SU-DHL-6 (cell line): Measurements from ENCODE around the gene HECW1.
"Not testable (repeated sequence)": the region's sequence is repeated elsewhere in the genome, so short reads cannot be mapped to it uniquely, and the experiment has no call there.

Source experiments
- H2AFZ ChIP-seq: fragments of 200-600 bp; sonication (generic); 2 replicates; pipeline ENCODE4 v1.6.1; 2014; ENCODE audit warnings: low read depth, mild to moderate bottlenecking, moderate library complexity, mixed read lengths, antibody characterized with exemption, low read length; ENCODE audit not compliant: severe bottlenecking
- H3F3A ChIP-seq: fragments of 200-600 bp; shearing (Covaris generic); 2 replicates; pipeline ENCODE4 v1.6.0; 2016; ENCODE audit warnings: antibody characterized with exemption, mild to moderate bottlenecking; ENCODE audit not compliant: insufficient read depth
- H3K27ac ChIP-seq: fragments of 200-600 bp; sonication (generic); 2 replicates; pipeline ENCODE4 v1.5.1; 2016; ENCODE audit warnings: low read depth, mild to moderate bottlenecking, low read length, moderate library complexity, mixed read lengths
- H3K27me3 ChIP-seq: fragments of 200-600 bp; sonication (generic), shearing (Covaris generic); 2 replicates; pipeline ENCODE4 v1.6.0; 2014; ENCODE audit warnings: mild to moderate bottlenecking, low read length
- H3K36me3 ChIP-seq: fragments of 200-600 bp; sonication (generic); 2 replicates; pipeline ENCODE4 v1.6.1; 2014; ENCODE audit warnings: mild to moderate bottlenecking, low read length, mixed read lengths
- H3K4me2 ChIP-seq: fragments of 300-600, 200-600 bp; shearing (Covaris generic), sonication (generic); 2 replicates; pipeline ENCODE4 v1.6.0; 2014; ENCODE audit warnings: low read length, low read depth, mild to moderate bottlenecking; ENCODE audit not compliant: poor library complexity, severe bottlenecking
- H3K4me3 ChIP-seq: fragments of 200-600 bp; sonication (generic); 2 replicates; pipeline ENCODE4 v1.5.1; 2014; ENCODE audit warnings: antibody characterized with exemption, low read length, mild to moderate bottlenecking, mixed read lengths; ENCODE audit not compliant: insufficient read depth, poor library complexity, severe bottlenecking
- H3K79me2 ChIP-seq: fragments of 200-600 bp; sonication (generic); 2 replicates; pipeline ENCODE4 v1.6.1; 2014; ENCODE audit warnings: mild to moderate bottlenecking, low read length, moderate library complexity; ENCODE audit not compliant: insufficient read depth
- H3K9ac ChIP-seq: fragments of 200-600 bp; sonication (generic); 2 replicates; pipeline ENCODE4 v1.7.0; 2014; ENCODE audit warnings: mild to moderate bottlenecking, low read length
- H3K9me2 ChIP-seq: fragments of 200-600 bp; sonication (generic); replicated peaks from 2 replicates; pipeline ENCODE4 v1.6.1; 2014; ENCODE audit warnings: low read length; ENCODE audit not compliant: insufficient read depth
- H3K9me3 ChIP-seq: fragments of 200-600 bp; sonication (generic); 2 replicates; pipeline ENCODE4 v1.6.1; 2014; ENCODE audit warnings: low read length, mixed read lengths; ENCODE audit not compliant: insufficient read depth
- H4K20me1 ChIP-seq: fragments of 200-600 bp; sonication (generic); 2 replicates; pipeline ENCODE4 v1.6.1; 2014; ENCODE audit warnings: low read depth, mild to moderate bottlenecking, antibody characterized with exemption, low read length, moderate library complexity, mixed read lengths
- EZH2phosphoT487 ChIP-seq: fragments of 200-600 bp; sonication (generic), shearing (Covaris generic); conservative IDR thresholded peaks from 2 replicates; pipeline ENCODE4 v1.6.1; 2018; ENCODE audit warnings: mild to moderate bottlenecking, antibody characterized with exemption, low read length, moderate library complexity, mixed read lengths
- TF ChIP-seq, protein P1 (sequence below): fragments of 200-600 bp; sonication (generic); IDR thresholded peaks from one replicate; pipeline ENCODE4 v1.5.1; 2017; ENCODE audit warnings: antibody characterized with exemption, mild to moderate bottlenecking, low read length, moderate library complexity; ENCODE audit not compliant: insufficient read depth, poor library complexity, severe bottlenecking

The HECW1 gene

DNA sequence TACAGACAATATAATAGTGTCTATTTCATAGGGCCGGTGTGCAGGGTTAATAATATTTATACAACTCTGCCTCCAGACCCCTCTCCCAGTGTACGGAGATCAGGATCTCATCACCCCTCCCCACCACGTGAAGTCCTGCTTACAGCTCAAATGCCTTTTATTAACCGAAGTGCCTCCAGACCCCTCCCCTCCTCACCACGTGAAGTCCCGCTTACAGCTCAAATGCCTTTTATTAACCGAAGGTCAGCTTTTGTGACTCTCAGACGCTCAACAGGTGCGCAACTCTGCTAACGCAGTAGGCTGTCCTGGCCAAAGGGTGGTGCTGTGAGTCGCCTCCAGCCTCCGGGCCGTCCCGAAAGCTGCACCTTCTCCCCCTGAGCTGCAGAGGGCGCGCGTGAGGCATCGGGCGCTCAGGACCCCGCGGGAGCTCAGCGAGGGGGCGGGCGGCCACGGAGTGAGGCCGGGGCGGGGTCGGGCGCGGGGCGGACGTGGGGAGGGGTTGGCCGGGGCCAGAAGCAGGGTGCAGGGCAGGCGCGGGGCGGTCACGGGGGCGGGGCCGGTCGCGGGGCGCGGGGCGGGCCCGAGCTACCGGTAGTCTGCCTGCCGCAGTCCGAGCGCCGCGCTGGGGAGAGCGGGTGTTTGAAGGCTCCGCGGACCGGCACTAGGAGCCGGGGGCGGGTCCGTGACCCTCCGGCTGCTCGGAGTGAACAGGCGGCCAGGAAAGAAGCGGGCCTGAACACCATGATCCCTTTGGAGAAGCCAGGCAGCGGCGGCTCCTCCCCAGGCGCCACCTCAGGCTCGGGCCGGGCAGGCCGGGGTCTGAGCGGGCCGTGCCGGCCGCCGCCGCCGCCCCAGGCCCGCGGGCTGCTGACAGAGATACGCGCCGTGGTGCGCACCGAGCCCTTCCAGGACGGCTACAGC is 470.3 kb downstream of the HECW1 start, which contains the start of gene STK17A:
STK17A (plus strand) TSS at position 606 of the 921 bp plus-strand sequence; CDS start at position 742, 136 bp downstream.
- Histone ChIP-seq H3K27me3 (no peaks in the 10 kb centered on the region), H3F3A (peaks cover 30% of the 10 kb centered on the region), H3K36me3 (peaks cover 13% of the 10 kb centered on the region), H3K9me2 (no peaks in the 10 kb centered on the region), H3K9me3 (no peaks in the 10 kb centered on the region), H3K79me2 (peaks cover 48% of the 10 kb centered on the region), H3K4me2 (peak within 1 kb of the TSS; percentile 75), H3K9ac (peak within 1 kb of the TSS; percentile 94), H4K20me1 (peaks cover 16% of the 10 kb centered on the region), H2AFZ (peak within 1 kb of the TSS; percentile 27), H3K4me3 (peak within 1 kb of the TSS; percentile 71), H3K27ac (peak within 1 kb of the TSS; percentile 92)
- TF ChIP-seq, protein P1, sequence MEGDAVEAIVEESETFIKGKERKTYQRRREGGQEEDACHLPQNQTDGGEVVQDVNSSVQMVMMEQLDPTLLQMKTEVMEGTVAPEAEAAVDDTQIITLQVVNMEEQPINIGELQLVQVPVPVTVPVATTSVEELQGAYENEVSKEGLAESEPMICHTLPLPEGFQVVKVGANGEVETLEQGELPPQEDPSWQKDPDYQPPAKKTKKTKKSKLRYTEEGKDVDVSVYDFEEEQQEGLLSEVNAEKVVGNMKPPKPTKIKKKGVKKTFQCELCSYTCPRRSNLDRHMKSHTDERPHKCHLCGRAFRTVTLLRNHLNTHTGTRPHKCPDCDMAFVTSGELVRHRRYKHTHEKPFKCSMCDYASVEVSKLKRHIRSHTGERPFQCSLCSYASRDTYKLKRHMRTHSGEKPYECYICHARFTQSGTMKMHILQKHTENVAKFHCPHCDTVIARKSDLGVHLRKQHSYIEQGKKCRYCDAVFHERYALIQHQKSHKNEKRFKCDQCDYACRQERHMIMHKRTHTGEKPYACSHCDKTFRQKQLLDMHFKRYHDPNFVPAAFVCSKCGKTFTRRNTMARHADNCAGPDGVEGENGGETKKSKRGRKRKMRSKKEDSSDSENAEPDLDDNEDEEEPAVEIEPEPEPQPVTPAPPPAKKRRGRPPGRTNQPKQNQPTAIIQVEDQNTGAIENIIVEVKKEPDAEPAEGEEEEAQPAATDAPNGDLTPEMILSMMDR: peak; percentile 100
- TF ChIP-seq EZH2phosphoT487: no peak

DNA sequence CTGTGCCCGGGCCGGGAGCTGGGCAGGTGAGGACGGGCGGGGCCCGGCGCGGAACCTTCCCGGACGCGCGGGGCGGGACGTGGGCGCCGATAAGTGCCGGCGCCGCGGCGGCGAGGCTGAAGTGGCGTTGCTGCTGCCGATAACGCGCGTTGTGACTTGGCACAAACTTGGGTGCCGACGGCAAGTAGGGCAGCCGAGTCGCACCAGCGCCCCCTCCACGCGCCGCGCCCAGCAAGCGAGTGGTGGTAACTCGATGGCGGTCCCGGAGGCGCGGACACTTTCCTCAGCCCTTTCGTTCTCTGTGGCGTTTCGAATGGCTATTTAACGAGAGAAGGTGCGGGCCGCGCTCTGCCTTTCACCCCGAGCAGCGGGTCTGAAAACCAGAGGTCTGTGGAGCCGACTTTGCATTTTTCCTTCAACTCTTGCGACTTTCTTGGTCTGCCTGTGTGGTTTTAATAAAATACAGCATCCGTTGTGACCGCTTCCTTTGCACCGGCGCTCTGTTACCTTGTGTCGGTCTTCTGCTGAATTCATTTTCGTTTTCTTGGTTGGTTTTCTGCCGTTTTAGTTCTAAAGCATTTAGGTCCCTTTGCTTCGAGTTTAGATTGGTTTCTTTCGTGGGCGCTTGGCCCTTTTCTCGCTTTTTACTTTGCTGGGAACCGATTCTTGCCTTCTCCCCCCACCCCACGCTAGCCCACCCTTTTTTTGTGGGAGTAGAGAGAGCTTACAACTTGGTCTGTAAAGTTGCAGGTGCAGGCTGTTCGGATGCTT is 471.2 kb downstream of the HECW1 start:
- no peak for TF ChIP-seq EZH2phosphoT487
- TF ChIP-seq, protein P1: peak; percentile 21
- H3K4me3 ChIP-seq: peak overlapping the region; percentile 71
- H3K27ac ChIP-seq: peak overlapping the region; percentile 92
- peaks cover 35% of the 10 kb centered on the region for H3F3A ChIP-seq
- H3K9me2 ChIP-seq: no peaks in the 10 kb centered on the region
- H4K20me1 ChIP-seq: peaks cover 24% of the 10 kb centered on the region
- H3K27me3 ChIP-seq: no peaks in the 10 kb centered on the region
- no peak overlapping the region for H2AFZ ChIP-seq
- no peaks in the 10 kb centered on the region for H3K9me3 ChIP-seq
- H3K9ac ChIP-seq: peak overlapping the region; percentile 94
- H3K36me3 ChIP-seq: peaks cover 19% of the 10 kb centered on the region
- peaks cover 57% of the 10 kb centered on the region for H3K79me2 ChIP-seq
- peak overlapping the region; percentile 75 for H3K4me2 ChIP-seq

DNA sequence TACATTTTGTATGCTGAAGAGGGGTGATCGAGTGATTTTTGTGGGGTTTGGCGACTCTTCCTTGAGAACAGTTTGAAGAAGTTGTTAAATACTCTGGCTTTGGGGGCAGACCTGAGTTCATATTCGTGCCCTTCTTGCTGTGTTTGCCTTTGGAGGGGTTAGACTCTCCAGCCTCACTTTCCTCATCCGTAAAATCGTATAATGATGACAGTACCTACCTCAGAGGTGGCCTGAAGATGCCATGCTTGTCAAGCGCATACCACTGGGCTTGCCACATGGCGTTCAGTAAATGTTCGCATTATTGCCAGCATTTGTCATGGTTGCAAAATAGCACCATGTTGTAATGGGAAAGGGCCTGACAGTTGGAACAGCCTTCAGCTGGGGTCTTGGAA is 471.7 kb downstream of the HECW1 start:
- Histone ChIP-seq H3K36me3 (peaks cover 19% of the 10 kb centered on the region), H3F3A (peaks cover 41% of the 10 kb centered on the region), H3K9me3 (no peaks in the 10 kb centered on the region), H3K27ac (peak overlapping the region; percentile 92), H3K9me2 (no peaks in the 10 kb centered on the region), H3K9ac (peak overlapping the region; percentile 94), H3K4me2 (peak overlapping the region; percentile 75), H2AFZ (no peak overlapping the region), H3K27me3 (no peaks in the 10 kb centered on the region), H4K20me1 (peaks cover 30% of the 10 kb centered on the region), H3K79me2 (peaks cover 63% of the 10 kb centered on the region), H3K4me3 (peak overlapping the region; percentile 71)
- TF ChIP-seq, protein P1: no peak
- TF ChIP-seq EZH2phosphoT487: no peak

DNA sequence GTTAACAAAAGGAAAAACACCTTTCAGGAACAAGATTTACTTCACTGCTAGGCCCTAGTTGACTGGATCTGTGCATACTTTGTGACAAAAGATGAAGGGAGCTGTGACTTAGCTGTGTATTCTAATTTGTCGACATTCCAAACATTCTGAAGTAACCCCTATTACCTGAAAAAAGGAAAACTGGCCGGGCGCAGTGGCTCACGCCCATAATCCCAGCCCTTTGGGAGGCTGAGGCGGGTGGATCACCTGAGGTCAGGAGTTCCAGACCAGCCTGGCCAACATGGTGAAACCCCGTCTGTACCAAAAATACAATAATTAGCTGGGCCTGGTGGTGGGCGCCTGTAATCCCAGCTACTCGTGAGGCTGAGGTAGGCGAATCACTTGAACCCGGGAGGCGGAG is 472.3 kb downstream of the HECW1 start:
- peak overlapping the region; percentile 71 for H3K4me3 ChIP-seq

More for the DNA sequence above, 472.3 kb downstream of the HECW1 start:
- H3K27me3 ChIP-seq, H2AFZ ChIP-seq, H3K9me3 ChIP-seq, H3K9me2 ChIP-seq: not testable (repeated sequence)
- Histone ChIP-seq H4K20me1 (peaks cover 35% of the 10 kb centered on the region), H3K4me2 (peak overlapping the region; percentile 75), H3K9ac (peak overlapping the region; percentile 94), H3K79me2 (peaks cover 68% of the 10 kb centered on the region), H3K27ac (peak overlapping the region; percentile 92), H3F3A (peaks cover 45% of the 10 kb centered on the region), H3K36me3 (peaks cover 23% of the 10 kb centered on the region)
